ENCODE data around the gene HMGCL. TPM values are rescaled to one million over a fixed set of nuclear protein-coding genes. Genes with fewer than 3 reads are reported as not detected.
A peak's percentile ranks its signal among the peaks of the same experiment; 100 is the strongest.
"Not testable (repeated sequence)": the region's sequence is repeated elsewhere in the genome, so short reads cannot be mapped to it uniquely, and the experiment has no call there.

HMGCL gene
- total RNA-seq, 4 donors from 2014 or later: 31.0 to 46.6 (median 32.6) TPM

GRCh38 chr1:23805025-23805424, 20.2 kb downstream of the HMGCL start:
- intact Hi-C loops (cut with DNase I; ENCODE audit: low total_unique reads): no loop called here
- H3K36me3 ChIP-seq: no peaks in the 10 kb centered on the region
- no peak for DNase-seq
- H3K9me3 ChIP-seq: no peaks in the 10 kb centered on the region
- TF ChIP-seq POLR2A (IDR thresholded peaks at IDR 0.05) (no peak), CTCF (IDR thresholded peaks at IDR 0.05) (no peak)
- H3K27me3 ChIP-seq: no peaks in the 10 kb centered on the region
- H3K4me1 ChIP-seq: peaks cover 0 to 5% of the 10 kb centered on the region in 2 donors
- no peak overlapping the region for H3K4me3 ChIP-seq
- no peak overlapping the region for H3K27ac ChIP-seq

- H3K27ac ChIP-seq: no peak overlapping the region
- H3K9me3 ChIP-seq: no peaks in the 10 kb centered on the region
- DNase-seq: no peak
- TF ChIP-seq CTCF (IDR thresholded peaks at IDR 0.05): no peak
- no peak for TF ChIP-seq POLR2A (IDR thresholded peaks at IDR 0.05)
- peaks cover 0 to 9% of the 10 kb centered on the region in 2 donors for H3K4me1 ChIP-seq
- H3K27me3 ChIP-seq: no peaks in the 10 kb centered on the region
- H3K4me3 ChIP-seq: no peak overlapping the region
- H3K36me3 ChIP-seq: no peaks in the 10 kb centered on the region
- intact Hi-C loops (cut with DNase I; ENCODE audit: low total_unique reads): no loop called here
Measured at GRCh38 chr1:23804183-23804835, 20.9 kb downstream of the HMGCL start.

- H3K4me1 ChIP-seq: peaks cover 0 to 9% of the 10 kb centered on the region in 2 donors
- TF ChIP-seq CTCF (IDR thresholded peaks at IDR 0.05) (no peak), POLR2A (IDR thresholded peaks at IDR 0.05) (no peak)
- H3K27ac ChIP-seq: no peak overlapping the region
- no peak for DNase-seq
- intact Hi-C loops (cut with DNase I; ENCODE audit: low total_unique reads): no loop called here
- no peaks in the 10 kb centered on the region for H3K27me3 ChIP-seq
- no peak overlapping the region for H3K4me3 ChIP-seq
- no peaks in the 10 kb centered on the region for H3K36me3 ChIP-seq
- no peaks in the 10 kb centered on the region for H3K9me3 ChIP-seq
Measured at GRCh38 chr1:23803674-23804073, 21.6 kb downstream of the HMGCL start.

- H3K36me3 ChIP-seq; H3K4me3 ChIP-seq; DNase-seq; H3K27me3 ChIP-seq; intact Hi-C loops (cut with DNase I; ENCODE audit: low total_unique reads); H3K4me1 ChIP-seq; H3K9me3 ChIP-seq; H3K27ac ChIP-seq: not testable (repeated sequence)
Measured at GRCh38 chr1:23802809-23803342, 22.4 kb downstream of the HMGCL start.

- Histone ChIP-seq H3K4me3 (no peak overlapping the region), H3K36me3 (no peaks in the 10 kb centered on the region), H3K27ac (peak overlapping the region in 1 of 2 donors; percentile 88), H3K4me1 (peaks cover 0 to 9% of the 10 kb centered on the region in 2 donors), H3K9me3 (no peaks in the 10 kb centered on the region), H3K27me3 (no peaks in the 10 kb centered on the region)
- DNase-seq: no peak
- intact Hi-C loops (cut with DNase I; ENCODE audit: low total_unique reads): no loop called here
- TF ChIP-seq CTCF (IDR thresholded peaks at IDR 0.05) (no peak), POLR2A (IDR thresholded peaks at IDR 0.05) (no peak)
Measured at GRCh38 chr1:23801876-23802275, 23.4 kb downstream of the HMGCL start.

All from uterus (tissue), 4 donors.